Endothelial cell of umbilical vein (primary cell): ENCODE measurements around the gene COL21A1. TPM values are rescaled to one million over a fixed set of nuclear protein-coding genes. Genes with fewer than 3 reads are reported as not detected.

Experiments used
- BruUV-seq: library from RNA; stranded (reverse); fragments of 400-500 nt; replicated peaks from 2 replicates; lab custom pipeline; 2021; lab: Mats Ljungman, UMichigan
- CTCF ChIA-PET: fragments of 300-600, 350-600 bp; sonication (Branson Sonifier 250); formaldehyde crosslinking; loops from one replicate; lab custom pipeline; 2021; ENCODE audit warnings: antibody characterized with exemption, inconsistent platforms; lab: Charles Lee
- POLR2A ChIA-PET: fragments of 300-600, 350-600 bp; sonication (Branson Sonifier 250); formaldehyde crosslinking; loops from one replicate; lab custom pipeline; 2021; ENCODE audit warnings: antibody characterized with exemption, inconsistent platforms; lab: Charles Lee
- DNase-seq: peaks from one replicate; pipeline ENCODE4 v3.0.0-alpha.2; 2011; ENCODE audit warnings: low read depth, low spot score
- FAIRE-seq: peaks from 2 replicates; lab custom pipeline; 2011; peaks lifted over from hg19 to GRCh38; lab: Jason Lieb, UNC
- H2AFZ ChIP-seq: 2 replicates; pipeline ENCODE4 v1.6.0; 2012; ENCODE audit warnings: low read depth, low read length, control low read depth, inconsistent platforms
- H3K27ac ChIP-seq: 2 replicates; pipeline ENCODE4 v1.5.1; 2011; ENCODE audit warnings: low read depth, mild to moderate bottlenecking, control low read depth, low read length, moderate library complexity; ENCODE audit not compliant: insufficient read depth
- H3K27me3 ChIP-seq, 2 experiments: 2 replicates each; pipeline versions ENCODE4 v1.6.0 to v1.6.1; 2011; ENCODE audit warnings: low read length in 2 of 2, mixed read lengths in 1 of 2; ENCODE audit not compliant: control insufficient read depth in 2 of 2, insufficient read depth in 2 of 2
- H3K36me3 ChIP-seq, 2 experiments: 2 replicates in 1 of 2; 3 replicates in 1 of 2; pipeline ENCODE4 v1.5.1; 2011; ENCODE audit warnings: low read length in 2 of 2, mild to moderate bottlenecking in 1 of 2, moderate library complexity in 1 of 2; ENCODE audit not compliant: control insufficient read depth in 2 of 2, insufficient read depth in 2 of 2; ENCODE audit errors: extremely low read depth in 1 of 2
- H3K4me1 ChIP-seq: 3 replicates; pipeline ENCODE4 v1.5.1; 2011; ENCODE audit warnings: mild to moderate bottlenecking, low read length; ENCODE audit not compliant: control insufficient read depth, insufficient read depth; ENCODE audit errors: extremely low read depth
- H3K4me2 ChIP-seq: 2 replicates; pipeline ENCODE4 v1.6.1; 2011; ENCODE audit warnings: low read length, control low read depth, mixed read lengths; ENCODE audit not compliant: insufficient read depth
- H3K4me3 ChIP-seq, 3 experiments: fragments of 200-600 bp in 1 of 3; sonication (generic), shearing (Covaris generic) in 1 of 3; replicated peaks in 1 of 3; 2 replicates each; pipeline ENCODE4 v1.5.1; 2011 to 2016; ENCODE audit warnings: control low read depth in 3 of 3, low read length in 3 of 3, mild to moderate bottlenecking in 2 of 3, inconsistent platforms in 1 of 3, low read depth in 1 of 3, moderate library complexity in 1 of 3; ENCODE audit not compliant: insufficient read depth in 1 of 3
- H3K79me2 ChIP-seq: 2 replicates; pipeline ENCODE4 v1.6.0; 2012; ENCODE audit warnings: low read length, inconsistent platforms; ENCODE audit not compliant: control insufficient read depth, insufficient read depth
- H3K9ac ChIP-seq: replicated peaks from 2 replicates; pipeline ENCODE3; 2011; ENCODE audit warnings: low read length, control low read depth; ENCODE audit not compliant: insufficient read depth; ENCODE audit errors: extremely low read depth
- H3K9me1 ChIP-seq: replicated peaks from 3 replicates; pipeline ENCODE4 v1.6.0; 2011; ENCODE audit warnings: mild to moderate bottlenecking, low read length; ENCODE audit not compliant: control insufficient read depth, insufficient read depth; ENCODE audit errors: extremely low read depth
- H3K9me3 ChIP-seq: replicated peaks from 2 replicates; pipeline ENCODE4 v1.5.1; 2012; ENCODE audit warnings: low read length, inconsistent platforms; ENCODE audit not compliant: control insufficient read depth, insufficient read depth
- H4K20me1 ChIP-seq: replicated peaks from 2 replicates; pipeline ENCODE3; 2011; ENCODE audit warnings: mild to moderate bottlenecking, low read length; ENCODE audit not compliant: control insufficient read depth, insufficient read depth; ENCODE audit errors: extremely low read depth
- CTCF ChIP-seq, 2 donors: IDR thresholded peaks; 1 replicate in 1 of 2; 2 replicates in 1 of 2; pipeline ENCODE4 v1.5.1; 2011; ENCODE audit warnings: low read length in 2 of 2, mild to moderate bottlenecking in 2 of 2, moderate library complexity in 2 of 2, control low read depth in 1 of 2, inconsistent platforms in 1 of 2, low read depth in 1 of 2; ENCODE audit not compliant: insufficient read depth in 1 of 2; ENCODE audit errors: extremely low read depth in 1 of 2
- EZH2 ChIP-seq: IDR thresholded peaks from 2 replicates; pipeline ENCODE4 v1.6.1; 2012; ENCODE audit warnings: borderline replicate concordance, low read depth, mild to moderate bottlenecking, moderate library complexity, low read length, inconsistent platforms; ENCODE audit not compliant: severe bottlenecking
- FOS ChIP-seq: IDR thresholded peaks from 2 replicates; pipeline ENCODE4 v1.6.1; 2011; ENCODE audit warnings: mild to moderate bottlenecking, low read length, moderate library complexity, borderline replicate concordance; ENCODE audit not compliant: insufficient read depth
- GATA2 ChIP-seq: IDR thresholded peaks from 2 replicates; pipeline ENCODE4 v1.7.0; 2011; ENCODE audit warnings: low read depth, mild to moderate bottlenecking, moderate library complexity, mixed read lengths, low read length; ENCODE audit not compliant: insufficient read length, insufficient read depth
- JUN ChIP-seq: IDR thresholded peaks from 2 replicates; pipeline ENCODE4 v1.6.1; 2011; ENCODE audit warnings: borderline replicate concordance, low read depth; ENCODE audit not compliant: insufficient read length, insufficient read depth
- MAX ChIP-seq: IDR thresholded peaks from 2 replicates; pipeline ENCODE4 v1.6.1; 2011; ENCODE audit not compliant: insufficient read depth, insufficient read length
- MYC ChIP-seq: IDR thresholded peaks from one replicate; pipeline ENCODE4 v1.6.1; 2011; ENCODE audit warnings: mild to moderate bottlenecking, low read depth, low read length
- POLR2A ChIP-seq: IDR thresholded peaks from 2 replicates; pipeline ENCODE4 v1.6.1; 2012; ENCODE audit warnings: low read depth, mild to moderate bottlenecking, control low read depth, low read length
- POLR2AphosphoS5 ChIP-seq: IDR thresholded peaks from 2 replicates; pipeline ENCODE4 v1.6.1; 2012; ENCODE audit warnings: low read depth, mild to moderate bottlenecking, control low read depth, low read length, moderate library complexity; ENCODE audit not compliant: insufficient read depth
- dilution Hi-C: fragments of 300-500 bp; cut with MboI; formaldehyde crosslinking; loops from one replicate; pipeline ENCODE4 v1.15.0; 2019; ENCODE audit warnings: low sequenced_read_pairs; ENCODE audit not compliant: extremely low pct_ligation_motif_present
- intact Hi-C: fragments of 100-400 bp; cut with micrococcal nuclease; formaldehyde crosslinking; loops from one replicate; pipeline ENCODE4 v1.10.0; 2022
- polyA plus RNA-seq, 4 experiments: library from polyadenylated mRNA; depleted of rRNA in 3 of 4; stranded (reverse) in 3 of 4; unstranded in 1 of 4; fragments of >200 nt; gene quantifications; 2 replicates each; pipeline versions ENCODE4 v1.2.1 to v1.2.3, GENCODE V29; 2011 to 2012; ENCODE audit warnings: missing spikeins in 1 of 4
- total RNA-seq: library from RNA; stranded (reverse); gene quantifications from 2 replicates; pipeline ENCODE4 v1.2.3, GENCODE V29; 2021

The COL21A1 gene
- total and polyA plus RNA-seq, 2 donors (not counting 3 experiments of a cell fraction or from before 2014, with no cell fraction given) = 0.22 to 1.4 TPM

- no peak for TF ChIP-seq MYC
- TF ChIP-seq POLR2AphosphoS5 = no peak
- no peak for TF ChIP-seq MAX
- no peak for TF ChIP-seq POLR2A
- TF ChIP-seq JUN = no peak
- TF ChIP-seq FOS = no peak
- no peak for TF ChIP-seq CTCF (IDR thresholded peaks at IDR 0.05; ENCODE audit: extremely low read depth in 1 of 2, insufficient read depth in 1 of 2, low read depth in 1 of 2, low read length in 2 of 2)
- no peak for TF ChIP-seq GATA2
- no peak for TF ChIP-seq EZH2
- ChIA-PET CTCF (no interaction called here), POLR2A (no interaction called here)
- H2AFZ ChIP-seq = no peak overlapping the region
- no peak for DNase-seq
- no peaks in the 10 kb centered on the region for H3K9me1 ChIP-seq
- FAIRE-seq = no peak
- intact Hi-C loops (no loop called here), dilution Hi-C loops (no loop called here)
- H3K27me3 ChIP-seq = no peaks in the 10 kb centered on the region
- no peak overlapping the region for H3K27ac ChIP-seq
- BruUV-seq = no TSS peak
- no peaks in the 10 kb centered on the region for H3K9me3 ChIP-seq
- H4K20me1 ChIP-seq = no peaks in the 10 kb centered on the region
- H3K9ac ChIP-seq = no peak overlapping the region
- H3K36me3 ChIP-seq = no peaks in the 10 kb centered on the region
- peaks cover 15% of the 10 kb centered on the region for H3K4me1 ChIP-seq
- no peak overlapping the region for H3K4me2 ChIP-seq
- no peaks in the 10 kb centered on the region for H3K79me2 ChIP-seq
- no peak overlapping the region for H3K4me3 ChIP-seq
Measured at GRCh38 chr6:56019973-56020372, 227.4 kb downstream of the COL21A1 start.
